ENCODE measurements around the gene WDR90. TPM values are rescaled to one million over a fixed set of nuclear protein-coding genes. Genes with fewer than 3 reads are reported as not detected.

WDR90 gene
- total and polyA plus RNA-seq, 2 of the 13 experiments (the other 11 are each of a cell fraction or from before 2014, with no cell fraction given) = 14.9 to 28.9 TPM

GRCh38 chr16:700684-701584 lies 51.8 kb downstream of the WDR90 start (continued):
- TF ChIP-seq ZNF431 (CRISPR knock-in tag; IDR thresholded peaks at IDR 0.05; ENCODE audit: borderline replicate concordance, low read depth) (no peak), MTERF4 (CRISPR knock-in tag; IDR thresholded peaks at IDR 0.05) (peak; percentile 82; the same call in 1 of the 2 replicates), SMAD9 (CRISPR knock-in tag; IDR thresholded peaks at IDR 0.05) (no peak), STAT5B (CRISPR knock-in tag; IDR thresholded peaks at IDR 0.05) (no peak), ZBTB8A (CRISPR knock-in tag; IDR thresholded peaks at IDR 0.05; ENCODE audit: borderline replicate concordance, low read depth) (no peak), GABPA (IDR thresholded peaks at IDR 0.05; ENCODE audit: low read depth, low read length) (no peak), GABPA (CRISPR knock-in tag; IDR thresholded peaks at IDR 0.05; ENCODE audit: low read depth) (no peak), SYNCRIP (IDR thresholded peaks at IDR 0.05; ENCODE audit: insufficient read depth, low read depth, low read length) (no peak), ZNF784 (CRISPR knock-in tag; IDR thresholded peaks at IDR 0.05; ENCODE audit: borderline replicate concordance) (peak; percentile 81; the same call in 1 of the 2 replicates), ZNF614 (CRISPR knock-in tag; IDR thresholded peaks at IDR 0.05; ENCODE audit: borderline replicate concordance) (no peak), TEAD3 (CRISPR knock-in tag; optimal IDR thresholded peaks at IDR 0.05; ENCODE audit: borderline replicate concordance) (no peak), ATF1 (CRISPR knock-in tag; IDR thresholded peaks at IDR 0.05) (no peak), XRCC5 (optimal IDR thresholded peaks at IDR 0.05; ENCODE audit: low read length) (no peak), AGO1 (IDR thresholded peaks at IDR 0.05; ENCODE audit: low read depth, low read length, poor library complexity, severe bottlenecking) (no peak), MBNL3 (CRISPR knock-in tag; conservative IDR thresholded peaks at IDR 0.05) (no peak), SMC3 (IDR thresholded peaks at IDR 0.05; ENCODE audit: low read length) (no peak), NFIB (CRISPR knock-in tag; IDR thresholded peaks at IDR 0.05; ENCODE audit: borderline replicate concordance) (no peak), NR2F2 (IDR thresholded peaks at IDR 0.05; ENCODE audit: borderline replicate concordance, low read depth) (no peak), SATB2 (CRISPR knock-in tag; IDR thresholded peaks at IDR 0.05) (peak; percentile 80; the same call in 1 of the 2 replicates), PCBP1 (IDR thresholded peaks at IDR 0.05; ENCODE audit: borderline replicate concordance, low read depth, low read length) (no peak)
- TF ChIP-seq, protein P1, sequence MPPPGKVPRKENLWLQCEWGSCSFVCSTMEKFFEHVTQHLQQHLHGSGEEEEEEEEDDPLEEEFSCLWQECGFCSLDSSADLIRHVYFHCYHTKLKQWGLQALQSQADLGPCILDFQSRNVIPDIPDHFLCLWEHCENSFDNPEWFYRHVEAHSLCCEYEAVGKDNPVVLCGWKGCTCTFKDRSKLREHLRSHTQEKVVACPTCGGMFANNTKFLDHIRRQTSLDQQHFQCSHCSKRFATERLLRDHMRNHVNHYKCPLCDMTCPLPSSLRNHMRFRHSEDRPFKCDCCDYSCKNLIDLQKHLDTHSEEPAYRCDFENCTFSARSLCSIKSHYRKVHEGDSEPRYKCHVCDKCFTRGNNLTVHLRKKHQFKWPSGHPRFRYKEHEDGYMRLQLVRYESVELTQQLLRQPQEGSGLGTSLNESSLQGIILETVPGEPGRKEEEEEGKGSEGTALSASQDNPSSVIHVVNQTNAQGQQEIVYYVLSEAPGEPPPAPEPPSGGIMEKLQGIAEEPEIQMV (CRISPR knock-in tag; IDR thresholded peaks at IDR 0.05; ENCODE audit: low read depth) = no peak
- TF ChIP-seq, protein P2, sequence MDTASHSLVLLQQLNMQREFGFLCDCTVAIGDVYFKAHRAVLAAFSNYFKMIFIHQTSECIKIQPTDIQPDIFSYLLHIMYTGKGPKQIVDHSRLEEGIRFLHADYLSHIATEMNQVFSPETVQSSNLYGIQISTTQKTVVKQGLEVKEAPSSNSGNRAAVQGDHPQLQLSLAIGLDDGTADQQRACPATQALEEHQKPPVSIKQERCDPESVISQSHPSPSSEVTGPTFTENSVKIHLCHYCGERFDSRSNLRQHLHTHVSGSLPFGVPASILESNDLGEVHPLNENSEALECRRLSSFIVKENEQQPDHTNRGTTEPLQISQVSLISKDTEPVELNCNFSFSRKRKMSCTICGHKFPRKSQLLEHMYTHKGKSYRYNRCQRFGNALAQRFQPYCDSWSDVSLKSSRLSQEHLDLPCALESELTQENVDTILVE (CRISPR knock-in tag; IDR thresholded peaks at IDR 0.05) = no peak
